ENCODE data around the gene RAMP3.

RAMP3 gene

DNA sequence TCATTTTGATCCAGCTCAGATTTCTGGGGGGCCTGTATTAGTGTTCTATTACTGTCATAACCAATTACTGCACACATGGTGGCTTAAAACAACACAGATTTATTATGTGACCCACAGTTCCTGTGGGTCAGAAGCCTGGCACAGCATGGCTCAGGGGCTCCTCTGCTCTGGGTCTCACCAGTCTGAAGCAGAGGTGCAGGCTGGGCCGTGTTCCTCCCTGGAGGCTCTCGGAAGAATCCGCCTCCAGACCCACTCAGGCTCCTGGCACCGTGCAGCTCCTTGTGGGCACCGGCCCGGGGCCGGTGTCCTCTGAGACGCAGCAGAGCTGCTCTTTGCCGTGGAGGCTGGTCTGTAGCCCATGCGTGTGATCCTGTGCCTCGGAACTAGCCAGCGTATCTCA lies 61.5 kb downstream of the RAMP3 start:
- TF ChIP-seq, protein P1, sequence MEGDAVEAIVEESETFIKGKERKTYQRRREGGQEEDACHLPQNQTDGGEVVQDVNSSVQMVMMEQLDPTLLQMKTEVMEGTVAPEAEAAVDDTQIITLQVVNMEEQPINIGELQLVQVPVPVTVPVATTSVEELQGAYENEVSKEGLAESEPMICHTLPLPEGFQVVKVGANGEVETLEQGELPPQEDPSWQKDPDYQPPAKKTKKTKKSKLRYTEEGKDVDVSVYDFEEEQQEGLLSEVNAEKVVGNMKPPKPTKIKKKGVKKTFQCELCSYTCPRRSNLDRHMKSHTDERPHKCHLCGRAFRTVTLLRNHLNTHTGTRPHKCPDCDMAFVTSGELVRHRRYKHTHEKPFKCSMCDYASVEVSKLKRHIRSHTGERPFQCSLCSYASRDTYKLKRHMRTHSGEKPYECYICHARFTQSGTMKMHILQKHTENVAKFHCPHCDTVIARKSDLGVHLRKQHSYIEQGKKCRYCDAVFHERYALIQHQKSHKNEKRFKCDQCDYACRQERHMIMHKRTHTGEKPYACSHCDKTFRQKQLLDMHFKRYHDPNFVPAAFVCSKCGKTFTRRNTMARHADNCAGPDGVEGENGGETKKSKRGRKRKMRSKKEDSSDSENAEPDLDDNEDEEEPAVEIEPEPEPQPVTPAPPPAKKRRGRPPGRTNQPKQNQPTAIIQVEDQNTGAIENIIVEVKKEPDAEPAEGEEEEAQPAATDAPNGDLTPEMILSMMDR (IDR thresholded peaks at IDR 0.05; ENCODE audit: low read depth, low read length), result no peak
- DNase-seq (ENCODE audit: extremely low read depth, low read depth), result no peak

DNA sequence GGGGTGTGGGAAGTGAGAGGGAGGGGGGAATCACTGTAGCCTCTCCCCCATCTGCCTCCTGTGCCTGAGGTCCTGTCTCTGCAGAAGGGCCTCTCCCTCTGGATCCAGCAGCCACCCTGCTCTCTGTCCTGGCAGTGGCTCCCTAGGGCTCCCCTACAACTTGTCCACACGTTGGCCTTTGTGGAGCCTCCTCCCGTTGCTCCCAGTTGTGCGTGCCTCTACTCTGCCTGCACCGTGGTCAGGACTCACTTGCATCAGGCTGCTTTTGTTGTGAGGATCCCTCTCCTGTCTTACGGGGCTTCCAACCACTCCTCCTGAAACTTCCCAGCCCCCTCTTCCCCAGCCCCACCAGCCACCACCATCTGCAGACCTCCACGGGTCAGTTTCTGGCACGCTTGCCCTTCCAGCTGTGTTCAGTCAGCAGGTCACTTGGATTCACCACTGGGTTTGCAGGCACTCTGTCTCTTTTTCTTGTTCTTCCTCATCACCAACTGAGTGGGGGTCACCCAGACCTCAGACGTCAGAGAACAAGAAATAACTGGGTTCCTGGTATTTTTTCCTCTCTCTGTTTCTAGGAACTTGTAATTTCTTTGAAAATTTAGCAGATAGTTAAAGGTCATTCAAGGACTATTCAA lies 62.3 kb downstream of the RAMP3 start:
- no peak for DNase-seq (ENCODE audit: extremely low read depth, low read depth)

DNA sequence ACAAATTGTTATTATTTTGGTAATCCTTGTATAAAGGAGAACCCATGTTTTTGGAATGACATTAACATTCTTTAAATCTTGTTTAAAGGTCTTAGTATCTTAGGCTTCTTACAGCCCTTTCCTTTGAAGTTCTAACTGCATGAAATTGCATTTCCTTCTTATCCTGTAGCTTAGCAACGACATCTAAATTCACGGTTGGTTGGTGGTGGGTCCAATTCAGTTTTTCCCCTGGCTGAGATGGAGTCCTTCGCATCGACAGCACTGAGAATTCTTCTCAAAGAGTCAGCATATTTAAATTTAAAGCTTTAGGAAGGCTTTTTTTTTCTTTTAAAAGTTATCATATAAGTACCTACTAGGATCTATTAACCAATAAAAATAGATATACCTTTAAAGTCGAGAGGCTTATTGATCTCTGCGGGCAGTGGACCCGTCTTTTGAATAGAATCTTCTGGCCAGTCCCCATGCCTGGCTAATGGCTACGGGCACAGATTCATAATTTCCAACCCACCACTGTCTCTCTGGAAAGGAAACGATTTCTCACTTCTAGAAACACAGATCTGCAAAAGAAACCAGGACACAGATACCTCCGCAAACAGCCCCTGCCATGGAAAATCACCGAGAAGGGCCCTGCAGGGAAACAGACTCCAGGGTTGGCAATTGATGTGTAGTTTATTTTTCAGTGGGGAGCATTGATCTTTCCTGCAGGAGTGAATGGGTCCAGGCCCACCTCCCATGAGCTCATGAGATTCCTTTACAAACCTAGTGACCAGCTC lies 63.4 kb downstream of the RAMP3 start:
- no peak for DNase-seq (ENCODE audit: extremely low read depth, low read depth)
- TF ChIP-seq, protein P1 (IDR thresholded peaks at IDR 0.05; ENCODE audit: low read depth, low read length), result no peak

More for the DNA sequence above, 62.3 kb downstream of the RAMP3 start:
- TF ChIP-seq, protein P1 (IDR thresholded peaks at IDR 0.05; ENCODE audit: low read depth, low read length), result no peak

DNA sequence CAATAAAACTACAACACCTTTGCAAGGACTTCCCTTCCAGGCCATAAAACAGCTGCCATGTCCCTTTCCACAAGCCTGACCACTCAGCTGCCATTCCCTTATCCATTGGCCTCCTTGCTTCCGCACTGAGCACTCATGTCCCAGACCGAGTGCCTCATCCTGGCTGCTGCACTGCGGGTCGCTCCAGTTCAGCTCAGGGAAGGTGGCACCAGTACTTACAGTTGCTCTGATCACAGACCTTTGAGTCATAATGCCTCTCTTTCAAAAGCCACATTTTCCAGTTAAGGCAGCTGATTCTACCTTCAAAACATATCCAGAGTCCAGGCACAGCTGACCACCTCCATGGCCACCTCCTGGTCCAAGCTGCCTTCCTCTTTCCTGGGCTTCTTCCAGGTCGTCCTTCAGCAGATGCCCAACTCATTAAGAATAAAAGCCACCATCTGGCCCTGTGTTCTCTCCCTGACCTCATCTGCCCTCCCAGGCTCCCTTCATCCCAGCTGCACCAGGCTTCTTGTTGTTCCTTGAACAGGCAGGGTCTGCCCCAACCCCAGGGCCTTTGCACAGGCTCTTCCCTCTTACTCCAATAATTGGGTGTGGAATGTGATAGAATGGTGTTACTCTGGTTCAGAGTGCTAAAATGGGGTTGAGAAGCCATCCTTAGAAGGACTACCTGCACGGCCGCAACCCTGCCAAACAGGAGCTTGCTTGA lies 64.5 kb downstream of the RAMP3 start:
- DNase-seq (ENCODE audit: extremely low read depth, low read depth), result no peak

DNA sequence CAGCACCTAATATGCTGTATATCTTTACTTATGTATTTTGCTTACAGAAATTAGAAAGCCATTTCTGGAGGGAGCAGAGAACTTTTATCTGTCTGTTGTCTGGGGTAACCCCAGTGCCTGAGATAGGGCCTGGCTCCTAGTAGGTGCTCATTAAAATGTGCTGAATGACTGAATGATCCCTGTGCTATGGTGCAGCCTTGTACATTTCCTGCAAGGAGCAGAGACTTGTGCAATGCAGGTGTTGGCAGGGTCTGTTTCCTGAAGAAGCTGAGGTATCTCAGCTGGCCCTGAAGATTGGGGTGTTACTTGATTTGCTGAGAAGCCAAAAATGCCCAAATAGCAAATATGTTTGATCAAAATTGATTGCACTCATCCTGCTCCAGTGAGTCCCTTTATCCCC lies 65.5 kb downstream of the RAMP3 start:
- TF ChIP-seq, protein P1 (IDR thresholded peaks at IDR 0.05; ENCODE audit: low read depth, low read length), result no peak
- no peak for DNase-seq (ENCODE audit: extremely low read depth, low read depth)

More for the DNA sequence above, 64.5 kb downstream of the RAMP3 start:
- TF ChIP-seq, protein P1 (IDR thresholded peaks at IDR 0.05; ENCODE audit: low read depth, low read length), result no peak

DNA sequence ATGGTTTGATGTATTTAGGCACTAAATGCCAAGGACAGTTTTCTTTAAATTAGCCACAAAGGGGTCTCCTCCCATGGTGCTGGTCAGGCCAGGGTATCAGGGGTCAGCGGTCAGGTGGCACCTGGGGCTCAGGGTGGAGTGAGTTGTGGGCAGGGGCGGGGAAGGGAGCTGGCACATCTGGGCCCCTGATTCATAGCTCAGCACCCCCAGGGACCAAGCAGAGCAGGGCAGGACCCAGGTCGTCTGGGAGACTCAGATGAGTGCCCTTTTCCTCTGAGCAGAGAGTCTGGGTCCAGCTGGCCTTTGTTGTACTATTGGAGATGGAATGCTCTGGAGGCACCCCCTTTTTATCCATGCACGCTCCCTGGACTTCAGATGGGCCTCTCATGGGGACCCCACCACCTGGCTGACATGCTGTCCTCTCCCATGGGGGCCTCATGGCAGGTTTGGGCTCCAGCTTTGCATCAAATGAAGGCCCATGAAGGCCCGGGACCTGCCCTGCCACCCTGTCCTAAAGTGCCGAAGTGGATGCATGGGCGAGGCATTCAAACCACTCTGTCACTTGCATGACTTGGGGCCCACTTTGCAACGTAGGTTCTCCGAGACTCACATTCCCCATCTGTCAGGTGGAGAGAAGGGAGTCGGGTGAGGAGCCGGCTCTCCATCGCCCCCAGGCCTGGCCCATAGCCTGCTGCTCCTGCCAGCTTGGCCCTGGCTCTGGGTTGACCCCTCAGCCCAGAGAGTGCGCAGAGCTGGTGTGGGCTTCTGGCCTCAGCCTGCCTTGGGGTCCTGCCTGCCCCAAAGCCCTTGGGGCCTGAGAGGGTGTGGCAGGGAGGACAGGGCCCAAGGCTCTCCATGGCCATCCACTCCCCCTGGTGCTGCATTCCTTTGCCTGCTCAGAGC lies 66.4 kb downstream of the RAMP3 start:
- TF ChIP-seq, protein P1 (IDR thresholded peaks at IDR 0.05; ENCODE audit: low read depth, low read length), result no peak
- no peak for DNase-seq (ENCODE audit: extremely low read depth, low read depth)
